HG03442 (cell line): ENCODE results near the gene PXK.

Experiments
- ATAC-seq: cut with Tn5 transposase; IDR thresholded peaks from one replicate; pipeline ENCODE4 v1.9.1; 2021; ENCODE audit warnings: mild to moderate bottlenecking, moderate library complexity; ENCODE audit not compliant: unreplicated experiment

The PXK gene

DNA sequence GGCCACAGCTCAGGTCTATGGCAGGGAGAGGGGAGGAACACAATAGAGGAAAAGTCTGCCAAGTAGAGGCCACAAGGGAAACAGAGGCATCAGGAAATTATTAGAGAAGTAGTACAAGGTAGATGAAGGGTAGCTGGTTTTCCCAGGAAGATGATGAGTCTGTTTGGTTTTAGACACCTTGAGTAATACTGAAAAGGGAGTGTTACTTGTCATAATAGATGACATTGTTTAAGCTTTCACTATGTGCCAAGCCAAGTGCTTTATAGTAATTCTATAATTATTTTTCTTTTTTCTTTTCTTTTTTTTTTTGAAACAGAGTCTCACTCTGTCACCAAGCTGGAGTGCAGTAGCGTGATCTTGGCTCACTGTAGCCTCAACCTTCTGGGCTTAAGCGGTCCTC lies 13.7 kb downstream of the PXK start:
- ATAC-seq: no peak

DNA sequence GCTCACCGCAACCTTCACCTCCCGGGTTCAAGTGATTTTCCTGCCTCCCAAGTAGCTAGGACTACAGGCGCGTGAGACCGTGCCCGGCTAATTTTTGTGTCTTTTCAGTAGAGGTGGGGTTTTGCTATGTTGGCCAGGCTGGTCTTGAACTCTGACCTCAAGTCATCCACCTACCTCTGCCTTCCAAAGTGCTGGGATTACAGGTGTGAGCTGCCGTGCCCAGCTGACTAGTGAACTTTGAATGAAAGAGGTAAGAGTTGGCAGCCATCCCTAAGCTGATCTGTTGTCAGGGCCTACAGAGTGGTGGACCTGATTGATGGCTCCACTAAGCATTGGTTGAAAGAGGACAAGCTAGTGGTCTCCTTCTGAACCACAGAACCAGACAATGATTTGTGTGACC lies 15.3 kb downstream of the PXK start:
- no peak for ATAC-seq

DNA sequence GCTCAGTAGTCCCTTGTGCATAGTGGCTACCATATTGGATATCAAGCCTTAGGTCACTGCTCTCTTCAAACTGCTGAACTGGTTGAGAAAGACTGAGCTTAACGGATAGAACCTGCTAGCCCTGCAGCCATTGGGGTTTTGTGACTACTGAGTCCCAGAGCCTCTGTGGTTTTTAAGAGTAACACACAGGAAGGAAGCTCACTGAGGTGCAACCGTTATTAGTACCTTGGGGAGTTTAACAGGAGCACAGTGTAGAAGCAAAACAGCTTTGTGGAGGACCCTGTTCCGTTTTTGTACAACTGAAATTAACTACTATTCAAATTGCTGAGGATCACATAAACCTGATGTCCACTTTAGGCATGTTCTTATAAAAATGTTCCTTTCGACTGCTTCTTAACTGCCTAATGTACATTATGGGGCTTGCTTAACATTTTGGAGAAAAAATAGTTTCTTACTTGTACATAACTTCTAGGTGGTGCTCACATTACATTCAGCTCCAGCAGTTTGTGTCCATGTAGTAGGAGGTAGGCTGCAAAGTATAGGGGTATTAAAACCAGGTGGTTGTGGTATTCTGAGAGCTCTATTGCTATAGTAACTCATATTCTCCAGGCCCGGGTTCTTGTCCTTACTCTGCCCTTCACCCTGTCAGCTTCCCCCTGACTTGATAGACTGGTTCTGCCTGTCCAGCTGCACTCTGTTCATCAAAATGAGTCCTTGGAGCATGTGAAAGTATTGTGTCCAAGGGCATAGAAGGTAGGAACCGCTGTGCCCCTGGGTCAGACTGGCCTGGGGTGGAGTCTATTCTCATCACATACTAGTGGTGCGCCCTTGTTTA lies 17.3 kb downstream of the PXK start:
- ATAC-seq: peak; percentile 77

DNA sequence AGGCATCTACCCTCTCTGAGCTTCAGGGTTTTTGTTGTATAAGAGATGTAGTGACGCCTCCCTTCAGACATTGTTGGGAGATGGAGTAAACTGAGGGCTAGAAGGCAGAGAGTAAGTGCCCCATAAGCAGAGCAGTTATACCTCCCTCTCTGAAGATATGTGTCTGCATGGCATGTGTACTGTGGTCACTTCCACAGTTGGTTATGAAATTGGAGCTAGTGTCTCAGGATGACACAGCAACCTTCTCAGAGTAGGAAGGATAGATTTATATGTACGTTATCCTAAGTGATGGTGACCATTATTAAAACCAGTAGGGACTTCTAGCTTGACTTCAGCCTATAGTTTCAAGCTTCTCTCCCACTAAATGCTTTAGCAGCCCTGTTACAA lies 17.9 kb downstream of the PXK start:
- ATAC-seq: no peak

DNA sequence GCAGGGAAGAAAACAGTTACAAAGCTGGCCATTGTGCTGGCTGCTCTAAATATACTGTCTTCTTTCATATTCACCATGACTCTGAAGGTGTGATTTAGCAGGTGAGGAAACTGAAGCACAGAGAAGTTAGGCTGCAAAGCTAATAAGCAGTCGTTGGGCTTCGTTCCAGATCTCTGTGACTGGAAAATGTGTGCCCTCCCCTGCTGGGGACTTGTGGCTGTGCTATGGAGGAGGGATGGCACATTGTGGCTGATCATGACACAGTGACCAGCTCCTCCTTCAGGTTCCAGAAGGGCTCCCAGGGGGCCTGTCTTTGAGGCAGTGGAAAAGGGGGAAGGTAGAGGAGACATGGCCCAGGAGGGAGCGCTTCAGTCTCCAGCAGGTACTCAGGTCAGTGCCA lies 19.2 kb downstream of the PXK start:
- ATAC-seq: no peak

DNA sequence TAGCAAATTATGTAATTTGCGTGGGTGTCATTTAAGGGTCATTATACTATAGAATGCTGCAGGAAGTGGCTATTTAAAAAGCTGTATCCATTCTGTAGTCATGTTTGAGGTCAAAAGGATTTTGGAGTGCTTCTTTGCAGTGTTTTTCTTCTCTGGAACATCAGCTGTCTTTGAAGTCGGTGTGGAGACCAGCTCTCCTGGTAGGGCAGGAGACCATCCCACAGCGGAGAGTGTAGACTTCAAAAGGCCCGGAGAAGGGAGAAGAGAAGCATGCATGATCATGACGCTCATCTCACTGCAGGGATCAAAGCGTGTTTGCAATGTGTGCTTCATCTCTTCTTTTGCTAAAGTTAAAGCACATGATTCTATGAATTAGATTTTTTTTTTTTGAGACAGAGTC lies 19.9 kb downstream of the PXK start:
- ATAC-seq: no peak

DNA sequence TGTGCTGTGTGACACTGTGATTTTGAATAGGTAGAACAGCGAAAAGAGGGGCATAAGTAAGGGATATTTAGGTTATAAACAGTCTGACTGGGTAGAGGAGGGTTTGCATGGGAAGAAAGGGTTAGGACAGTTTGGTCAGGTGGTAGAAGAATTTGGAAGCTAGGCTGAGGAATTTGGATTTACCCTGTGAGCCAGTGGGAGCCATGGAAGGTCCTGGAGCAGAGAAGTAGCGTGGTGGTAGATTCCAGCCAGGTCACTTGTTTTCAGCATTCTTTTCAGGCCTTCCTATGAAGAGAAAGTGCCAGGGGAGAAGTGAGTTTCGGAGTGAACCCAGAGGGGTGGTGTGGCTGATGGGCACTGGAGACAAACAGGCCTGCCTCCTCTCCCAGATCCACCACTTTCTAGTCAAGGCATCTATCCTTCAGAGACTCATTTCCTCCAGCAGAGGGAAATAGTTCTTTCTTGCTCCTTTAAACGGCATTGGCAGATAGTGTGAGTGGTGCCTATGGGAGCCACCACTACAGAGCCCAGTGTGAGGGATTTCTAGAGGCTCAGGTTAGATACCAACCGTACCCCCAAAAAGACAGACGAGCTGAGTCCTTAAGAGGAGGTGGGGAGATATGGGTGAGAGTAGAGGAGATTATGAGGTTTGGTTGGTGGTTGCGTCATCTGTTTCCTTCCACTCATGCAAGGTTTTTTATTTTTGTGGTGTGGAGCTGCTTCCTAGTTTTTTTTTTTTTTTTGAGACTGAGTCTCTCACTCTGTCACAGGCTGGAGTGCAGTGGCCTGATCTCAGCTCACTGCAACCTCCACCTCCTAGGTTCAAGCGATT lies 21.2 kb downstream of the PXK start:
- ATAC-seq: no peak

DNA sequence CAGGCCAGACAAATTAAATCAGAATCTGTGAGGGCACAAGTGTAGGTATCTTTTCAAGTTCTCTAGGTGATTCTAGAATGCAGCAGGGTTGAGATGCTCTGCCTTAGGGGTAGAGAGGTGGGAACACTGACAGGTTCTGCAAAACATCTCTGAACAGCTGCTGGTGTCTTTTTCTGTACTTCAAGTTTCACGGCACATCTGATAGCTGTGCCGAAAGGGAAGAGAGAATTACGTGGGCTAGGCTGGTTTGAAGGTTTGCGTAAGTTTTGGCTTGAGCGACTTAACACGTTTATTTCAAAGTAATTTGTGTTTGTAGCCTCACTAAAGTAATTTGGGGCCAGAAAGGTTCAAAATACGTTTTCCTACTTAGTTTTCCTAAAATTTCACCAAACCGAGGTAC lies 22.5 kb downstream of the PXK start:
- peak; percentile 55 for ATAC-seq

DNA sequence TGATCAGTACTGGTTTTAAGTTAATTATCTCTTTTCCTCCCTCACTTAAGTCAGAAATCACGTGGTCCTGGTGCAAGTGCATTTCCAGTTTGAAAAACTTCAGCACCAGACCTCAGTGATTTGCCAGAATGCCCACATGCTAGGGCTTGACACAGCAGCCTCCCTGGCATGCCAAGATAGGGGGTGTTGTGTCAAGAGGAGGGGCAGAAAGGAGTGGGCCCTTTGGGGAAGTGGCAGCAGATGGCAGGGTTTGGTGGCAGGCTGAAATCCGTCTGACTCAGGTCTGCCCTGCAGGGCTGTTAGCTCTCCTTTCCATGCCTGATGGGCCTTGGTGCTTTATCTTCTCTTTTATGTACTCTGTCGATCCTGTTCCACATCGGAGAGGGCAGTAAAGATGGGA lies 23.4 kb downstream of the PXK start:
- ATAC-seq: no peak

DNA sequence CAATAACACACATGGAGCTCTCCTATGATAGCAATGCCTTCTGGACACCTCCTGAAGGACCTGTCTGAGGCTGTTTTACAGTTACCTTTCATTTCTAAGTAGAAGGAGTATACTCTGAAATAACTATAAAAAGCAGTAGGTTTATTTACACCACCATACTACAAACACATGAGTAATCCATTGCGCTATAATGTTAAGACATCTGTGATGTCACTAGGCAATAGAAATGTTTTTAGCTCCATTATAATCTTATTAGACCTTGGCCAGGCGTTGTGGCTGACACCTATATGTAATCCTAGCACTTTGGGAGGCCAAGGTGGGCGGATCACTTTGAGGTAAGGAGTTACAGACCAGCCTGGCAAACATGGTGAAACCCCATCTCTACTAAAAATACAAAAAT lies 24.7 kb downstream of the PXK start:
- no peak for ATAC-seq

DNA sequence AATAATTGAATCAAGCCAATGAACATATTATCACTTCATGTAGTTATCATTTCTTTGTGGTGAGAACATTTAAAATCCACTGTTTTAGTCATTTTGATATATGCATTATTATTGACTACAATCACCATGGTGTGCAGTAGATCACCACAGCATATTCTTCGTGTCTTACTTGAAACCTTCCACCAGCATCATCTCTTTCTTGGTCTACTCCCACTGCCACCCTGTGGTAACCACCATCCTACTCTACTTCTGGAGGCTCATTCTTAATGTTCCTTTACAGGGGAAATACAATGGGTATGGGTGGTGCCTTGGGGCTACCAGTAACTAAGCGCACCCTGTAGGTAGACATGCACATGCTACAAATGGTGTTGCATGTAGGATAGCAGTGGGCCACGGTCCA lies 25.4 kb downstream of the PXK start:
- no peak for ATAC-seq

DNA sequence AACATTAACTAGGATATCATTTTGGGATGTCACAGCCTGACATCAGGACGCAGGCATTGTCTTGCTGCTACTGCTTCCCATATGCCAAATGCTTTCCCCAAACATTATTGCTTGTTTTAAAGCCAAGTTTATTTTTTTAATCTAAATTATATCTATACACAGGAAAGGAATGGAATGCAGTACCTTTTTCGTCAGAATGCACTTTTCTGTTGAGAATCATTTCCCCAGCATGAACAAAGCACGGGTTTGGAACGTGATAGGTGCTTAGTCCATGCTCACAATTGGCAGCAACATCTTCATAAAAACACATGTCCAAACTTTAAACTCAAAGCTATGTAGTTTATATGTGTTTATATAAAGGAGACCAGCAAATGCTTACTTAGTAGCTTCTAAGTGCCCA lies 26.1 kb downstream of the PXK start:
- ATAC-seq: no peak

DNA sequence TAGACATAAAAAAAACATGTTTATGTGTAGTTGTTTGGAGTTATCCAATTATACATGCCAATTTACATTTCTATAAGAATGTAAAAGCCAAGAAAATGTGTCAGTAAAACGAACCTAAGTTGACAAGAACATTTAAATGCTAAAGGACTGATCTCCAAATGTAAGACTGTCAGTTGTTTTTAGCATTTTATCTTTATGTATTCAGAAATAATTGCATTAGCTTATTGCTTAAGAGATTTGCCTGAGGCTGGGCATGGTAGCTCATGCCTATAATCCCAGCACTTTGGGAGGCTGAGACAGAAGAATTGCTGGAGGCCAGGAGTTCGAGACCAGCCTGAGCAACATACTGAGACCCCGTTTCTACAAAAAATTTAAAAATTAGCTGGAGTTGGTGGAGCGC lies 26.9 kb downstream of the PXK start:
- no peak for ATAC-seq

DNA sequence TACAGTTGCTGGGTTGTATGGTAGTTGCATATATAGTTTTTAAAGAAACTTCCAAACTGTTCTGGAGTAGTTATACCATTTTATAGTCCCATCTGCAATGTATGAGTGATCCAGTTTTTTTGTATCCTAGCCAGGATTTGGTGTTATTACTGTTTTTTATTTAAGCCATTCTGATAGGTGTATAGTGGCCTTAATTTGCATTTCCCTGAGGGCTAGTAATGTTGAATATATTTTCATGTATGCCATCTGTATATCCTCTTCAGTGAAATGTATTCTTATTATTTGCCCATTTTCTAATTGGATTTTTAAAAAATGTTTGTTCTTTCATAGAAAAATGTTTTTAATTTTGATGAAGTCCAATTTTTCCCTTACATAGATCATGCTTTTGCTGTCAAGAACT lies 29.2 kb downstream of the PXK start:
- ATAC-seq: no peak

DNA sequence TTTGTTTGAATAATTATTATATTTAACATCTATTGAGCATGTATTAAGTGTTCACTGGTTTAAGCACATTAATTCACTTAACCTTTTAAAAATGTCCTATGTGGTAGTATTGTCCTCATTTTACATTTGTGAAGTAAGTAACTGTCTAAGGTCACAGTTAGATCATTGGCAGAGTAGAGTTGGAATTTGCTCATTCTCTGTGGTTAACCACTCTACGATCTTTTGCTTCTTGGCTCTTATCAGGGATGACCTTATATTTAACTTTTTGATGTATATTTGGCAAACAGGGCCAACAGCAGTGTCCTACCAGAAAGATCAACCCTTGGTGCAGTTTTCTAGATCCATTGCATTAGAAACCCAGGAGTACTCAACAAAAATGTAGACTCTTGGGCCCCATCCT lies 34.0 kb downstream of the PXK start:
- ATAC-seq: no peak

DNA sequence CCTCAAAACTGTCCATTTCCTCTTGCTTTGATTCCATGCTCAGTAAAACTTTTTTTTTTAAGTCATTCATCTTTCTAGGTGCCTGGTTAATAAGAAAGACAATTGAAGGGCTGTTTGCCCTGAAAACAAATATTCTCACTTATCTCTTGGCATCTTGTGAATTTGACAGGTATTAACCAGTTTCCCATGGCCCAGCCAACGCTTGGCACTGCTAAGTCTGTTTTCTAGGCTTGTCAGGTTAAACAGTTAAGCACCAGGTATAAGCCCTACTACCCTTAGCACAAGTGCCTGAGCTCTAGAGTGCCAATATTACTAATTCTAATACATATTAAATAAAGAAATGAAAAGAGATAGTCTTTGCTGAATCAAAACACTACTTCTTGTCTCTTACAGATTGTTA lies 36.3 kb downstream of the PXK start:
- no peak for ATAC-seq

DNA sequence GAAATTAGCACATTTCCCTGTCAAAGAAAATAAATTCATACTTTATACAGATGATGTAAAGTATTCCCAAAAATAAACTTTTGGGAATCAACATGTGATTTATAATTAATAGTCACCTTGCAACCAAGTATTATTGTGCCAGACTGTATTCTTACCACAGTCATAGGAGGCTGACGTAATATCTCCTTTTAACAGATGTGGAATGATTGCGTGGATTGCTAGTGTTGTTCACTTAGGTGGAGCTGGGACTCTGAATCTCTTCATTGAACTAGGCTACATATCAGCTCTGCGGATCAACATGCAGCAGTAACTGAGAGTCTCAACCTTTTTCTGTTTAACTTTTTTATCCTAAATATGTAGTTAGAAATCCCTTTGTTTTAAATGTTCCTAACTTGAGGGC lies 37.2 kb downstream of the PXK start:
- ATAC-seq: no peak

DNA sequence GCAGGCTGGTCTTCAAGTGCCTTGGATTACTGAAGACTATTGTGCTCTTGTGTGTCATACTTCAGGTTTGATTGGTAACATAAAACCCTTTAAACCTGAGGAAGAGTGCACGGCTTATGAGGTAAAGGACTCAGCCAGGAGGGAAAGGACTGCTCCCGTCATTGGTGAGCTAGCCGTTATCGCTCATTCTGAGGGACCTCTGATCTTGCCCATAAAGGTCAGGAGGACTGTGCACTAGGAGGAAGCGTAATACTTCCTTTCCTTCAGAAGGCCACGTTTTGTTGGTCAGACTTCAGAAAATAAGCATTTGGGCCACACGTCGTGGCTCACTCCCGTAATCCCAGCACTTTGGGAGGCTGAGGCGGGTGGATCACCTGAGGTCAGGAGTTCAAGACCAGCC lies 37.7 kb downstream of the PXK start:
- ATAC-seq: no peak

DNA sequence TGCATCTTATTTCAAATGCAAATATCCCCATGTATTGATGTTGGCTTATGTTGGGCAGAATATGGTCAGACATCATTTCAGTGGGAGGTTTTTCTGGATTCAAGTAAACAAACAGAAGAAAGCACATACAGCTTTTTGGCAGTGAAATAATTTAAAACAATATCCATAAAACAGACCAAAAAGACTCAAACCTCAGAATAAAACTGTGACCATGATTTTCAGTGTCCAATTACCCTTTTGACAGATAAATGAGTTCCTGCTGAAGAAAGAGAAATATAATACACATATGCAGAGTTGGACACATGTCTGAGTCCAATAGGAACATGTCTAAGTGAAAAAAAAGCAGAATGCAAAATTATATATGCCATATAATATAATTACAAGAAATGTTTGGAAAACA lies 39.1 kb downstream of the PXK start:
- ATAC-seq: no peak

DNA sequence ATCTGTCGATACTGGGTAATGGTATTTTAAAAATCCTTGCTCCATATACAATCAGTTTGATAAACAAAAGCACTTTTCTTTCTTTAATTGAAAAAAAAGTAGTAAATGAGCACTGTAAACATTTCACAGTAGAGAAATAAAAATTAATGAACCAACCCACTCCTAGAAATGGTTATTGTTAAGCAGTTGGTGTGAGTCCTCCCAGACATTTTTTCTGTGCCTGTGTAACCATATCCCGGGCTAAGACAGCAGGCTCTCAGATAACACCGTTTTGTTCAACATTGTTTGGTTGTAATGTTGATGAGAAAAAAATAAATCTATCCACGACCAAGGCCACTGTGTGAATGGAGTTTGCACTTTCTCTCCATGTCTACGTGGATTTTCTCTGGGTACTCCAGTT lies 42.6 kb downstream of the PXK start:
- no peak for ATAC-seq

DNA sequence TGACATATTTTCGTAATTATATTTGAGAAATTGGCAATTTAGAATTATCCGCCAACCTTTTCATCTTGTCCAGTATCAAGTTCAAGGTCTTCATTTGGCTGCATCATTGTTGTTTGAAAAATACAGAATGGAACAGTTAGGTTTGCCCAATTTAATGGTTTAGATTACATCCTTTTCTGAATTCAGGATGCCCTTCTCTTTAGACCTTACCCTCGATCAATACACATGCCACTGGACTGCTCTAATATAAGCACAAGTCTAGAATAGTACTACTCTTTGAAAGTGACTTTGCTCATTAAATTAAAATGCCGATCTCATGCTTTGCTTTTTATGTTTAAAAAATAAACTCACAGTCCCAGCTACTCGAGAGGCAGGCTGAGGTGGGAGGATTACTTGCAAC lies 44.5 kb downstream of the PXK start:
- ATAC-seq: no peak

DNA sequence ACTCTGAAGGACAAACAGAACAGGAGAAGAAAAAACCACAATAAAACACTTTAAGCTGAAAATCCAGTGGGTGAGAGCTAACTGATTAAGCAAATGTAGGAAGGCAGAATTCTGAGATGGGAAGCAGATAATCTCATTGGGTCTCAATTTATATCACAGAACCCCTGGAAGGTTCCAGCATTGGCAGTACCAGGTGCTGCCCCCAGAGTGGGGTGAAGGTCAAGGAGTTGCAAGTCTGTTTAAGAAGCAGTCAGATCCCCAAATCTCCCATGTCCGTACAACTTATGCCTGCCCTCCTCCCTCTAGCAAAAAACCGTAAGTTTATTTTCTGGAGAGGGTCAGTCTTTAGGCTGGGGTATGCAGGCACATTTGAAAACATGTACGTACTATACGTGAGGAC lies 45.1 kb downstream of the PXK start:
- no peak for ATAC-seq
